GM12801 (cell line): Measurements from ENCODE around the gene LYSMD4.

ENCODE experiments used
- TF ChIP-seq, protein P1 (sequence below): IDR thresholded peaks from one replicate; pipeline ENCODE4 v1.5.1; 2011; ENCODE audit warnings: control low read depth; ENCODE audit not compliant: insufficient read length; ENCODE audit errors: extremely low read depth

The LYSMD4 gene

DNA sequence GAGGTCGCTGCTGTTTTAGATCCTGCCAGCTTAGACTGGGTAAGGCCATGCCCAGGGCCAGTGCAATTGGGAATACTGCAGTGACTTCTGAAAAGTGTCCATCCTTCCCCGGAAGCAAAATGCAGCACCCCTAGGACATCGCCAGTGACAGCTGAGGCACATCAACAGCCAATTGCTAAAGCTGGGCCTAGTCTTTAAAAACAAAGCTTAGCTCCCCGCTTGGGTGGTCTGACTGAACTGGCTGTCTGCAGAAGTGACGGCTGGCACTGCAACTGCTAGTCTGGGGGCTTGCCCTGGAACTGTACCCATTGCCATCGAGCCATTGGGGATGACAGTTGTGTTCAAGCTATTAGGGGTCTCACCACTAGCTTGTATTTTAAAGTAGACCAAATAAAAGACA, 4.3 kb downstream of the LYSMD4 start:
- TF ChIP-seq, protein P1, sequence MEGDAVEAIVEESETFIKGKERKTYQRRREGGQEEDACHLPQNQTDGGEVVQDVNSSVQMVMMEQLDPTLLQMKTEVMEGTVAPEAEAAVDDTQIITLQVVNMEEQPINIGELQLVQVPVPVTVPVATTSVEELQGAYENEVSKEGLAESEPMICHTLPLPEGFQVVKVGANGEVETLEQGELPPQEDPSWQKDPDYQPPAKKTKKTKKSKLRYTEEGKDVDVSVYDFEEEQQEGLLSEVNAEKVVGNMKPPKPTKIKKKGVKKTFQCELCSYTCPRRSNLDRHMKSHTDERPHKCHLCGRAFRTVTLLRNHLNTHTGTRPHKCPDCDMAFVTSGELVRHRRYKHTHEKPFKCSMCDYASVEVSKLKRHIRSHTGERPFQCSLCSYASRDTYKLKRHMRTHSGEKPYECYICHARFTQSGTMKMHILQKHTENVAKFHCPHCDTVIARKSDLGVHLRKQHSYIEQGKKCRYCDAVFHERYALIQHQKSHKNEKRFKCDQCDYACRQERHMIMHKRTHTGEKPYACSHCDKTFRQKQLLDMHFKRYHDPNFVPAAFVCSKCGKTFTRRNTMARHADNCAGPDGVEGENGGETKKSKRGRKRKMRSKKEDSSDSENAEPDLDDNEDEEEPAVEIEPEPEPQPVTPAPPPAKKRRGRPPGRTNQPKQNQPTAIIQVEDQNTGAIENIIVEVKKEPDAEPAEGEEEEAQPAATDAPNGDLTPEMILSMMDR, result no peak

DNA sequence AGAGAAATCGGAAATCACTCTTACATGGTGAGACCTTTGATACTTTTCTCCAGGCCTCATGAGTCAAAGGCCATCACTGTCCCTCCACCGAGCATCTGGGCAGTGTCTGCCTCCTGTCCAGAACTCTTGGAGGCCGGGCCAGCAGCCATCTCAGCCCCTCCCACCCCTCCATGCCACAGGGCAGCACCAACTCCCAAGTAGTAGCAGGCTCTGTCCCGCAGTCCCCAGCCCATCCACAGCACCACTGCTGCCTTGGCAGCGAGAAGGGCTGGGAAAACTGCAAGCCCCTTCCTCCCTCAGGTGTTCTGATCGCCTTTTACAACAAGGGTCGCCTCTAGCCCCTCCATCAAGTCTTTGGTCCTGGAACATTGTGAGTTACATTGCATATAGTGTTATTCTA, 5.5 kb downstream of the LYSMD4 start:
- TF ChIP-seq, protein P1, result no peak

- TF ChIP-seq, protein P1, result no peak
Measured at GRCh38 chr15:99727330-99727729, 5.9 kb downstream of the LYSMD4 start.

DNA sequence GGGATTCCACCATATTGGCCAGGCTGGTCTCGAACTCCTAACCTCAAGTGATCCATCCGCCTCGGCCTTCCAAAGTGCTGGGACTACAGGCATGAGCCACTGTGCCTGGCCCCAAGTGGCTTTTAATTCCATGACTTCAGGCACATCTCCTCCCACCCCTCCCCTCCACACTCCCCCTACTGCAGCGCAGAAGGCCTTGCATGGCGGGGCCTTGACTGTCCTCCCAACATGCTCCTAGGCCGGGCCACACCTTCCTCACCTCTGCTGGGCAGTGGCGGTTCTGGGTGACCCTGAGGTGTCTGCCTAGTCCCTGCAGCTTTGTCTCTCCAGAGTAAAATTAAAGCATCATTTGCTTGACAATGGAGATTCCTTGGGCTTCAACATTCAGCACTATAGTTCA, 6.9 kb downstream of the LYSMD4 start:
- TF ChIP-seq, protein P1, result no peak

- TF ChIP-seq, protein P1, result no peak
Measured at GRCh38 chr15:99722406-99722805, 10.8 kb downstream of the LYSMD4 start.

DNA sequence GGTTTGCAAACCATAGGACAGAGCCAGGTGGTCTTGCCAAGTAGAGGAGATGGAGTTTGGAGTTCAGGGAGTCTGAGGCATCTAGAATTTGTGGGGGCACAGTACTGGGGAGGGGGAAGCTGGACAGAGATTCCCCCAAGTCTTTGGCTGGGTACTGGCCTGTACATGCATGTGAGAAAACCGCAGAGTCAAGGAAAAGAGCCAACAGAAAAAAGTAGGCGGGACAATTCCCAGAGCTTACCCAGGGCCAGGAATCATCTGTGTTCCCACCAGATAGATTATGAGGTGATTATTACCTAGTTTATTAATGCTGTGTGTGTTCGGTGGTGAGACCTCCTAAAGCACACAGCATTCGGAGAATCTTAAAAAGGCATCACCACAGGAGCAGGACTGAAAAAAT, 11.3 kb downstream of the LYSMD4 start:
- TF ChIP-seq, protein P1, result no peak

DNA sequence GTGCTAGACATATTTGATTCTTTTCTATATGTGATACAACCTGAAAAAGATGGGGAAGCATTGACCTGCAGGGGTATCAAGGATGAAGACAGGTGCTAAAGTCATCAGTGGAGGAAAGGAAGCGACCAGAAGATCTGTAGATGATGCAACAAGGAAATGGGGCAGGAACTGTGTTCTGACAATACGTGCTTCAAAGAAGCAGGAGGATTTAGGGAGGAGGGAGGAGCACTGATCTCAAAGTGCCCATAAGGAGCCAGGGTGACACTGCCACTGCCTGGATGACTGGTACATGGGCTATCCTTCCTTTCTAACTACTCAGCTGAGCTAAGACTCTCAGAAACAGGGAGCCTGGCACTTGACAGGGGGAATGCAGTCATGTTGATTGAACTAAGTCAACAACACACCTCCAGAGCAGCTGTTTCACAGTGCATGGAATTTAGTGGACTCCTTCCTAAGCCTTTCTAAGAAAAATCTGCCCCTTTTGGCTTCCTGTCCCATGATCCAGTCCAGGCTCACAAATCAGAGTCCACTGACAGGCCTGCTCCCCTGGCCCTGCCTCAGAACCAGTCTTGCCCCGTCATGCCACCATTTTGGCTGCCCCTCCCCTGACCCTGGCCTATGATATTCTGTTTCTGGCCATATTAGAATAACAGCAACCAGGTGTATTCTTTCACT, 12.0 kb downstream of the LYSMD4 start:
- TF ChIP-seq, protein P1, result no peak
